K562 (cell line): Measurements from ENCODE around the gene ANKRD34B. TPM values are rescaled to one million over a fixed set of nuclear protein-coding genes. Genes with fewer than 3 reads are reported as not detected.

Experiments
- ATAC-seq: fragments of 200-7000 bp; cut with Tn5 transposase; 3 replicates; pipeline ENCODE4 v1.9.1; 2020; ENCODE audit warnings: moderate library complexity
- BruUV-seq: library from RNA; stranded (reverse); fragments of 400-500 nt; replicated peaks from 2 replicates; lab custom pipeline; 2021; lab: Mats Ljungman, UMichigan
- CTCF ChIA-PET: fragments of 300-600 bp; formaldehyde crosslinking; extraction: SDS; loops from one replicate; lab custom pipeline; 2021; ENCODE audit warnings: low intra/inter-chr PET ratio; lab: Yijun Ruan, JAX
- POLR2A ChIA-PET: fragments of 300-600, 350-650 bp; sonication (Branson Sonifier 250); formaldehyde crosslinking; extraction: SDS; loops from one replicate; lab custom pipeline; 2021; ENCODE audit warnings: antibody characterized with exemption, inconsistent platforms; lab: Yijun Ruan, JAX
- DNase-seq, 4 experiments: peaks; one replicate each; pipeline versions ENCODE4 v3.0.0 to v3.0.0-alpha.2; 2011 to 2018; ENCODE audit warnings: low spot score in 3 of 4, mixed read lengths in 3 of 4; ENCODE audit errors: extremely low read depth in 1 of 4
- FAIRE-seq: peaks from 2 replicates; lab custom pipeline; 2011; peaks lifted over from hg19 to GRCh38; lab: Jason Lieb, UNC
- H2AFZ ChIP-seq: 2 replicates; pipeline ENCODE4 v1.6.0; 2011; ENCODE audit warnings: low read depth, low read length, control low read depth, inconsistent platforms
- H3K27ac ChIP-seq: fragments of 200-600 bp; 3 replicates; pipeline ENCODE4 v1.8.0; 2011; ENCODE audit warnings: low read depth, mild to moderate bottlenecking, control low read depth, inconsistent platforms, low read length, moderate library complexity, mixed read lengths; ENCODE audit errors: extremely low read depth
- H3K27me3 ChIP-seq, 2 experiments: fragments of 300-600 bp in 1 of 2; 2 replicates in 1 of 2; 3 replicates in 1 of 2; pipeline versions ENCODE4 v1.6.0 to v1.8.0; 2011; ENCODE audit warnings: inconsistent platforms in 2 of 2, low read length in 2 of 2, mild to moderate bottlenecking in 1 of 2, mixed read lengths in 1 of 2, moderate library complexity in 1 of 2; ENCODE audit not compliant: control insufficient read depth in 2 of 2, insufficient read depth in 2 of 2
- H3K36me3 ChIP-seq: fragments of 300-600 bp; 3 replicates; pipeline ENCODE4 v1.8.0; 2011; ENCODE audit warnings: mild to moderate bottlenecking, low read length, inconsistent platforms; ENCODE audit not compliant: control insufficient read depth, insufficient read depth
- H3K4me1 ChIP-seq, 2 experiments: fragments of 200-600 bp in 1 of 2; replicated peaks in 1 of 2; 2 replicates in 1 of 2; 3 replicates in 1 of 2; pipeline versions ENCODE4 v1.5.1 to v1.8.0; 2011; ENCODE audit warnings: inconsistent platforms in 2 of 2, low read length in 2 of 2, mild to moderate bottlenecking in 1 of 2, mixed read lengths in 1 of 2, moderate library complexity in 1 of 2; ENCODE audit not compliant: control insufficient read depth in 2 of 2, insufficient read depth in 2 of 2
- H3K4me2 ChIP-seq: 2 replicates; pipeline ENCODE4 v1.6.1; 2011; ENCODE audit warnings: low read length, control low read depth, inconsistent platforms, mixed read lengths; ENCODE audit not compliant: insufficient read depth
- H3K4me3 ChIP-seq: fragments of 200-600 bp; sonication (generic), shearing (Covaris generic); 2 replicates; pipeline ENCODE4 v1.5.1; 2016; ENCODE audit warnings: control low read depth, inconsistent platforms
- H3K79me2 ChIP-seq: fragments of 200-600 bp; 3 replicates; pipeline ENCODE4 v1.8.0; 2011; ENCODE audit warnings: low read length, inconsistent platforms; ENCODE audit not compliant: control insufficient read depth, insufficient read depth
- H3K9ac ChIP-seq, 2 experiments: 2 replicates each; pipeline versions ENCODE4 v1.6.0 to v1.6.1; 2011; ENCODE audit warnings: low read depth in 2 of 2, low read length in 2 of 2, control low read depth in 1 of 2, inconsistent platforms in 1 of 2, mild to moderate bottlenecking in 1 of 2, mixed read lengths in 1 of 2; ENCODE audit not compliant: insufficient read depth in 1 of 2
- H3K9me1 ChIP-seq: one replicate; pipeline ENCODE4 v1.6.0; 2011; ENCODE audit warnings: inconsistent platforms, mild to moderate bottlenecking, low read length, moderate library complexity; ENCODE audit not compliant: control insufficient read depth, insufficient read depth
- H3K9me3 ChIP-seq: replicated peaks from 2 replicates; pipeline ENCODE4 v1.5.1; 2011; ENCODE audit warnings: low read depth, low read length, inconsistent platforms; ENCODE audit not compliant: control insufficient read depth, insufficient read depth
- H4K20me1 ChIP-seq: replicated peaks from 2 replicates; pipeline ENCODE4 v1.6.1; 2011; ENCODE audit warnings: low read length, inconsistent platforms, mixed read lengths; ENCODE audit not compliant: control insufficient read depth, insufficient read depth
- BDP1 ChIP-seq: IDR thresholded peaks from 3 replicates; pipeline ENCODE4 v1.6.1; 2011; ENCODE audit not compliant: insufficient read length, insufficient read depth
- ESRRA ChIP-seq: fragments of 450-650 bp; IDR thresholded peaks from 2 replicates; pipeline ENCODE4 v1.6.1; 2014; ENCODE audit warnings: low read depth, mild to moderate bottlenecking, moderate library complexity, borderline replicate concordance
- HDAC1 ChIP-seq, 2 experiments: fragments of 450-650 bp; IDR thresholded peaks; 2 replicates each; pipeline ENCODE4 v1.6.1; 2016 to 2017; ENCODE audit warnings: inconsistent platforms in 1 of 2, mild to moderate bottlenecking in 1 of 2, moderate library complexity in 1 of 2
- JUNB ChIP-seq: fragments of 450-650 bp; formaldehyde crosslinking; conservative IDR thresholded peaks from 2 replicates; pipeline ENCODE4 v1.4.0; 2020; ENCODE audit warnings: mild to moderate bottlenecking
- MAFG ChIP-seq: fragments of 450-650 bp; conservative IDR thresholded peaks from 2 replicates; pipeline ENCODE4 v1.6.1; 2016; ENCODE audit warnings: missing genetic modification characterization, missing compliant biosample characterization
- MECOM ChIP-seq: fragments of 250-450 bp; sonication (Bioruptor Pico); IDR thresholded peaks from 2 replicates; pipeline ENCODE4 v1.8.0; 2022; ENCODE audit warnings: inconsistent platforms
- STAT5A ChIP-seq: IDR thresholded peaks from 2 replicates; pipeline ENCODE4 v1.6.1; 2012; ENCODE audit warnings: low read length, inconsistent platforms, borderline replicate concordance
- WHSC1 ChIP-seq: IDR thresholded peaks from one replicate; pipeline ENCODE4 v1.6.1; 2012; ENCODE audit warnings: low read length, control low read depth, inconsistent platforms
- XRCC4 ChIP-seq: IDR thresholded peaks from one replicate; pipeline ENCODE4 v1.6.1; 2011; ENCODE audit not compliant: insufficient read depth, insufficient read length; ENCODE audit errors: extremely low read depth
- ZNF79 ChIP-seq: fragments of 250-450 bp; sonication (Bioruptor Pico); IDR thresholded peaks from 2 replicates; pipeline ENCODE4 v1.4.0; 2020; ENCODE audit warnings: low read depth, mild to moderate bottlenecking, moderate library complexity
- WGBS: fragments of 100-300 bp; shearing (Covaris generic); methylation state at CpG from one replicate; pipeline ENCODE4 v1.1.6; 2016; ENCODE audit warnings: low coverage, mixed read lengths; ENCODE audit not compliant: insufficient coverage; ENCODE audit errors: missing lambda C conversion rate; 5-methylcytosine and 5-hydroxymethylcytosine counted together
- in situ Hi-C: fragments of 300-500 bp; cut with MboI; formaldehyde crosslinking; loops from 4 replicates; pipeline ENCODE4 v1.15.0; 2018; ENCODE audit warnings: inconsistent platforms, mixed read lengths
- intact Hi-C: fragments of 100-400 bp; cut with micrococcal nuclease; formaldehyde crosslinking; loops from 2 replicates; pipeline ENCODE4 v1.14.2; 2022
- polyA plus RNA-seq, 8 experiments: library from polyadenylated mRNA; depleted of rRNA in 4 of 8; stranded (reverse) in 5 of 8; unstranded in 3 of 8; fragments of >200 nt; fragmentation: Nextera tagmentation in 2 of 8; fragmentation: Illumina TruSeq in 1 of 8; extraction: Ambion mirVana in 2 of 8; extraction: Trizol in 1 of 8; gene quantifications; 2 replicates each; pipeline versions ENCODE4 v1.2.1 to v1.2.3, GENCODE V29; 2011 to 2014; ENCODE audit warnings: inconsistent platforms in 1 of 8, missing spikeins in 1 of 8
- total RNA-seq, 7 experiments: library from RNA; depleted of rRNA in 6 of 7; stranded (reverse); fragments of >200 nt in 6 of 7; fragmentation: Illumina TruSeq in 2 of 7; extraction: Trizol in 2 of 7; gene quantifications; 2 replicates each; pipeline versions ENCODE4 v1.2.1 to v1.2.3, GENCODE V29; 2011 to 2021; ENCODE audit warnings: low replicate concordance in 1 of 7
- TF ChIP-seq, protein P1 (sequence below): fragments of 450-650 bp; formaldehyde crosslinking; IDR thresholded peaks from 2 replicates; pipeline ENCODE4 v1.4.0; 2020; ENCODE audit warnings: mild to moderate bottlenecking, moderate library complexity
- TF ChIP-seq, protein P2 (sequence below): fragments of 450-650 bp; conservative IDR thresholded peaks from 2 replicates; pipeline ENCODE4 v1.6.1; 2016; ENCODE audit warnings: missing genetic modification characterization, low read depth, mild to moderate bottlenecking, control low read depth, missing compliant biosample characterization
- TF ChIP-seq, protein P3 (sequence below): fragments of 250-450 bp; sonication (Bioruptor Pico); IDR thresholded peaks from 2 replicates; pipeline ENCODE4 v1.5.0; 2021

The ANKRD34B gene
- total and polyA plus RNA-seq, 9 of the 15 experiments (the other 6 are each of a cell fraction or from before 2014, with no cell fraction given): not detected

DNA sequence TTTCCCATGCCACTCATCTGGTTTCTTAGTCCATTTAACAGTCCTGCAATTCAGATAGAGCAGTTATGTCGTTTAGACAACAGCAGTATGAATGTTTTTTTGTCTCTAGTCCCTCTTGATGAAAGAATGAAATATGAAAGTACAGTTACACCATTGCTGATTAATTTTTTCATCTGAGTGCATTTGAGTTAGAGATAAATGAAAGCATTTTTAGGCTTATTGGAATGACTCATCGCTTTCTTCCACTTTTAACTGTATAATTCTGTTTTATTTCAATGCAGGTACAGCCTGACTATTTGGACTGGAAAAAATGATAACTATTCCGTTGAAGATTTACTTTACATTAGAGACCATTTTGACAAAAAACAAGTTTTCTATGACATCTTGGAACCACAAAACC lies 28.7 kb downstream of the ANKRD34B start:
- Histone ChIP-seq H2AFZ (0 out of 2 replicates have a peak overlapping the region, but pooled peaks have one; percentile 12), H3K4me1 (no peaks in the 10 kb centered on the region), H3K36me3 (no peaks in the 10 kb centered on the region), H3K4me3 (no peak overlapping the region), H3K4me2 (no peak overlapping the region), H4K20me1 (no peaks in the 10 kb centered on the region), H3K79me2 (no peaks in the 10 kb centered on the region), H3K9me1 (no peaks in the 10 kb centered on the region), H3K27ac (no peak overlapping the region), H3K9me3 (no peaks in the 10 kb centered on the region), H3K9ac (no peak overlapping the region), H3K27me3 (peaks cover 0 to 8% of the 10 kb centered on the region in 2 experiments; a peak in 2 of 5 replicates)
- no peak for DNase-seq
- TF ChIP-seq BDP1 (no peak), ZNF79 (CRISPR knock-in tag) (no peak), XRCC4 (no peak), MAFG (peak; percentile 59)
- 5% methylated on average over 3 of the region's 3 CpGs for WGBS
- ATAC-seq: no peak
- intact Hi-C loops (no loop called here), in situ Hi-C loops (no loop called here)
- BruUV-seq: no TSS peak
- FAIRE-seq: peak; percentile 56
- CTCF ChIA-PET: no interaction called here
- POLR2A ChIA-PET: no interaction called here

DNA sequence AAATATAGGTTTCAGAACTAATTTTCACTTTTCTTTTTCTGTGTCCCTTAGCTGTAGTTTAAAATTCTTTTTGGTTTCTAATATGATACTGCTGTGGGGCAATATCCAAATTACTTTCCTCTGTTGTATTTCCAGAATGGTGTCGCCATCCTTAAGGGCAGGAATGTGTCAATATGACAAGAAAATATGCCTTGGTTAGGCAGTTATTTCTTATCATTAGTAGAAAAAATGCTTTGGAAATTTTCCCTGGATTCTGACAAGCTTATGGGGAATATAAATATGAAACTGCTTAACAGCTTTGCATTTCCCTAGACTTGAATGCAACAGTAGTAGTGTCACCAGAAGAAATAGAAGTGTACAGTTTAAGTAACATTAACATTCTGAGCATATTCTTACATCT lies 29.4 kb downstream of the ANKRD34B start:
- FAIRE-seq (no peak), ATAC-seq (no peak), DNase-seq (no peak)
- Histone ChIP-seq H3K27me3 (peaks cover 0 to 8% of the 10 kb centered on the region in 2 experiments; a peak in 2 of 5 replicates), H3K36me3 (no peaks in the 10 kb centered on the region), H3K4me2 (no peak overlapping the region), H3K4me3 (no peak overlapping the region), H3K4me1 (no peaks in the 10 kb centered on the region), H3K79me2 (no peaks in the 10 kb centered on the region), H3K9ac (no peak overlapping the region), H3K27ac (no peak overlapping the region), H4K20me1 (no peaks in the 10 kb centered on the region), H3K9me3 (no peaks in the 10 kb centered on the region), H2AFZ (no peak overlapping the region), H3K9me1 (no peaks in the 10 kb centered on the region)
- CTCF ChIA-PET: interaction anchor here (0.6 kb wide), 1 partner anchor 195 kb away, joined by 3 read pairs; no protein-coding TSS in a partner anchor
- no TSS peak for BruUV-seq
- intact Hi-C loops: no loop called here
- in situ Hi-C loops: no loop called here
- WGBS: 0% methylated on average over 1 of the region's 1 CpG
- POLR2A ChIA-PET: no interaction called here
- TF ChIP-seq, protein P1, sequence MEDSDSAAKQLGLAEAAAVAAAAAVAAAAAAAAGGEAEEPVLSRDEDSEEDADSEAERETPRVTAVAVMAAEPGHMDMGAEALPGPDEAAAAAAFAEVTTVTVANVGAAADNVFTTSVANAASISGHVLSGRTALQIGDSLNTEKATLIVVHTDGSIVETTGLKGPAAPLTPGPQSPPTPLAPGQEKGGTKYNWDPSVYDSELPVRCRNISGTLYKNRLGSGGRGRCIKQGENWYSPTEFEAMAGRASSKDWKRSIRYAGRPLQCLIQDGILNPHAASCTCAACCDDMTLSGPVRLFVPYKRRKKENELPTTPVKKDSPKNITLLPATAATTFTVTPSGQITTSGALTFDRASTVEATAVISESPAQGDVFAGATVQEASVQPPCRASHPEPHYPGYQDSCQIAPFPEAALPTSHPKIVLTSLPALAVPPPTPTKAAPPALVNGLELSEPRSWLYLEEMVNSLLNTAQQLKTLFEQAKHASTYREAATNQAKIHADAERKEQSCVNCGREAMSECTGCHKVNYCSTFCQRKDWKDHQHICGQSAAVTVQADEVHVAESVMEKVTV: no peak
- TF ChIP-seq WHSC1 (no peak), STAT5A (no peak), JUNB (CRISPR knock-in tag) (no peak), HDAC1 (IDR thresholded peaks at IDR 0.05) (no peak), ESRRA (no peak), MECOM (no peak)
- TF ChIP-seq, protein P2, sequence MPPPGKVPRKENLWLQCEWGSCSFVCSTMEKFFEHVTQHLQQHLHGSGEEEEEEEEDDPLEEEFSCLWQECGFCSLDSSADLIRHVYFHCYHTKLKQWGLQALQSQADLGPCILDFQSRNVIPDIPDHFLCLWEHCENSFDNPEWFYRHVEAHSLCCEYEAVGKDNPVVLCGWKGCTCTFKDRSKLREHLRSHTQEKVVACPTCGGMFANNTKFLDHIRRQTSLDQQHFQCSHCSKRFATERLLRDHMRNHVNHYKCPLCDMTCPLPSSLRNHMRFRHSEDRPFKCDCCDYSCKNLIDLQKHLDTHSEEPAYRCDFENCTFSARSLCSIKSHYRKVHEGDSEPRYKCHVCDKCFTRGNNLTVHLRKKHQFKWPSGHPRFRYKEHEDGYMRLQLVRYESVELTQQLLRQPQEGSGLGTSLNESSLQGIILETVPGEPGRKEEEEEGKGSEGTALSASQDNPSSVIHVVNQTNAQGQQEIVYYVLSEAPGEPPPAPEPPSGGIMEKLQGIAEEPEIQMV (tag): no peak
- TF ChIP-seq, protein P3, sequence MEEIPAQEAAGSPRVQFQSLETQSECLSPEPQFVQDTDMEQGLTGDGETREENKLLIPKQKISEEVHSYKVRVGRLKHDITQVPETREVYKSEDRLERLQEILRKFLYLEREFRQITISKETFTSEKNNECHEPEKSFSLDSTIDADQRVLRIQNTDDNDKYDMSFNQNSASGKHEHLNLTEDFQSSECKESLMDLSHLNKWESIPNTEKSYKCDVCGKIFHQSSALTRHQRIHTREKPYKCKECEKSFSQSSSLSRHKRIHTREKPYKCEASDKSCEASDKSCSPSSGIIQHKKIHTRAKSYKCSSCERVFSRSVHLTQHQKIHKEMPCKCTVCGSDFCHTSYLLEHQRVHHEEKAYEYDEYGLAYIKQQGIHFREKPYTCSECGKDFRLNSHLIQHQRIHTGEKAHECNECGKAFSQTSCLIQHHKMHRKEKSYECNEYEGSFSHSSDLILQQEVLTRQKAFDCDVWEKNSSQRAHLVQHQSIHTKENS: no peak
